ENCODE measurements around the gene LHPP.

Gene LHPP

GRCh38 chr10:124534826-124535601, 73.4 kb downstream of the LHPP start:
- H3K36me3 Mint-ChIP-seq (ENCODE audit: low read depth) = no peaks in the 10 kb centered on the region
- H3K9me3 Mint-ChIP-seq = no peaks in the 10 kb centered on the region
- H3K27me3 Mint-ChIP-seq (ENCODE audit: low read depth) = peaks cover 13% of the 10 kb centered on the region
- no peaks in the 10 kb centered on the region for H3K4me1 Mint-ChIP-seq
- no peak overlapping the region for H3K4me3 Mint-ChIP-seq
- H3K27ac Mint-ChIP-seq = no peak overlapping the region
- TF ChIP-seq CTCF (IDR thresholded peaks at IDR 0.05; ENCODE audit: unreplicated experiment in 3 of 3) = no peak

GRCh38 chr10:124535731-124536495, 74.3 kb downstream of the LHPP start:
- Mint-ChIP-seq H3K36me3 (ENCODE audit: low read depth) (no peaks in the 10 kb centered on the region), H3K4me3 (no peak overlapping the region), H3K27me3 (ENCODE audit: low read depth) (peaks cover 13% of the 10 kb centered on the region), H3K27ac (peak overlapping the region; percentile 23 to 54 (median 26)), H3K9me3 (no peaks in the 10 kb centered on the region), H3K4me1 (no peaks in the 10 kb centered on the region)
- TF ChIP-seq CTCF (IDR thresholded peaks at IDR 0.05; ENCODE audit: unreplicated experiment in 3 of 3) = no peak

- Mint-ChIP-seq H3K4me3 (no peak overlapping the region), H3K9me3 (no peaks in the 10 kb centered on the region), H3K27ac (peak overlapping the region; percentile 23 to 39 (median 26)), H3K4me1 (no peaks in the 10 kb centered on the region), H3K27me3 (ENCODE audit: low read depth) (peaks cover 6% of the 10 kb centered on the region), H3K36me3 (ENCODE audit: low read depth) (no peaks in the 10 kb centered on the region)
- TF ChIP-seq CTCF (IDR thresholded peaks at IDR 0.05; ENCODE audit: unreplicated experiment in 3 of 3) = peak in 2 of 3 experiments; percentile 3 to 16
Observed at GRCh38 chr10:124536496-124537050, 75.0 kb downstream of the LHPP start.

GRCh38 chr10:124537166-124537725, 75.6 kb downstream of the LHPP start:
- Mint-ChIP-seq H3K4me3 (no peak overlapping the region), H3K36me3 (ENCODE audit: low read depth) (no peaks in the 10 kb centered on the region), H3K27ac (no peak overlapping the region), H3K27me3 (ENCODE audit: low read depth) (peaks cover 3% of the 10 kb centered on the region), H3K4me1 (no peaks in the 10 kb centered on the region), H3K9me3 (no peaks in the 10 kb centered on the region)
- no peak for TF ChIP-seq CTCF (IDR thresholded peaks at IDR 0.05; ENCODE audit: unreplicated experiment in 3 of 3)

GRCh38 chr10:124537891-124538290, 76.3 kb downstream of the LHPP start:
- TF ChIP-seq CTCF (IDR thresholded peaks at IDR 0.05; ENCODE audit: unreplicated experiment in 3 of 3) = no peak
- H3K4me3 Mint-ChIP-seq = no peak overlapping the region
- no peaks in the 10 kb centered on the region for H3K4me1 Mint-ChIP-seq
- H3K27me3 Mint-ChIP-seq (ENCODE audit: low read depth) = peaks cover 3% of the 10 kb centered on the region
- H3K27ac Mint-ChIP-seq = no peak overlapping the region
- no peaks in the 10 kb centered on the region for H3K9me3 Mint-ChIP-seq
- H3K36me3 Mint-ChIP-seq (ENCODE audit: low read depth) = no peaks in the 10 kb centered on the region
